B cell (primary cell): ENCODE data around the gene MYRIP. TPM values are rescaled to one million over a fixed set of nuclear protein-coding genes. Genes with fewer than 3 reads are reported as not detected.

Source experiments
- ATAC-seq: fragments of 200-7000 bp; cut with Tn5 transposase; one replicate; pipeline ENCODE4 v1.10.0; 2021; ENCODE audit warnings: low read depth, mild to moderate bottlenecking, moderate number of reproducible peaks, moderate library complexity
- CTCF ChIA-PET: fragments of 350-600 bp; sonication (Branson Sonifier 250); formaldehyde crosslinking; loops from one replicate; lab custom pipeline; 2021; ENCODE audit warnings: antibody characterized with exemption, inconsistent platforms; lab: Charles Lee
- POLR2A ChIA-PET: fragments of 350-600 bp; sonication (Branson Sonifier 250); formaldehyde crosslinking; loops from one replicate; lab custom pipeline; 2021; ENCODE audit warnings: antibody characterized with exemption; lab: Charles Lee
- DNase-seq: peaks from one replicate; pipeline ENCODE4 v3.0.0; 2013
- H2AFZ ChIP-seq: 2 replicates; pipeline ENCODE4 v1.6.1; 2012; ENCODE audit warnings: mild to moderate bottlenecking, low read depth, low read length; ENCODE audit not compliant: insufficient read depth, poor library complexity, severe bottlenecking
- H3K27ac ChIP-seq, 2 donors: 1 replicate in 1 of 2; 2 replicates in 1 of 2; pipeline ENCODE4 v1.5.1; 2012 to 2013; ENCODE audit warnings: low read length in 2 of 2, mild to moderate bottlenecking in 2 of 2, moderate library complexity in 1 of 2
- H3K27me3 ChIP-seq, 4 experiments: fragments of 200-600 bp in 1 of 4; sonication (generic) in 1 of 4; replicated peaks in 1 of 4; 1 replicate in 2 of 4; 2 replicates in 2 of 4; pipeline versions ENCODE4 v1.6.1 to v1.7.0; 2013 to 2016; ENCODE audit warnings: low read length in 3 of 4, mild to moderate bottlenecking in 2 of 4, mixed read lengths in 1 of 4, moderate library complexity in 1 of 4; ENCODE audit not compliant: insufficient read depth in 4 of 4, control insufficient read depth in 3 of 4; ENCODE audit errors: control extremely low read depth in 1 of 4
- H3K36me3 ChIP-seq, 2 experiments: replicated peaks in 1 of 2; 1 replicate in 1 of 2; 2 replicates in 1 of 2; pipeline versions ENCODE4 v1.6.1 to v1.7.1; 2013; ENCODE audit warnings: low read length in 1 of 2; ENCODE audit not compliant: insufficient read depth in 2 of 2, control insufficient read depth in 1 of 2; ENCODE audit errors: control extremely low read depth in 1 of 2, extremely low read depth in 1 of 2
- H3K4me1 ChIP-seq, 2 donors: fragments of 200-600 bp in 1 of 2; sonication (generic) in 1 of 2; 1 replicate in 1 of 2; 2 replicates in 1 of 2; pipeline versions ENCODE4 v1.5.1 to v1.6.1; 2013 to 2017; ENCODE audit warnings: low read length in 2 of 2; ENCODE audit not compliant: control insufficient read depth in 2 of 2, insufficient read depth in 2 of 2
- H3K4me2 ChIP-seq: replicated peaks from 2 replicates; pipeline ENCODE3; 2012; ENCODE audit warnings: mild to moderate bottlenecking, low read depth, low read length; ENCODE audit not compliant: poor library complexity, severe bottlenecking
- H3K4me3 ChIP-seq, 5 experiments: fragments of 200-600 bp in 1 of 5; sonication (generic) in 1 of 5; 1 replicate in 3 of 5; 2 replicates in 2 of 5; pipeline versions ENCODE4 v1.5.1 to v1.7.0; 2011 to 2016; ENCODE audit warnings: low read length in 4 of 5, mild to moderate bottlenecking in 4 of 5, low read depth in 2 of 5, control low read depth in 1 of 5, moderate library complexity in 1 of 5; ENCODE audit not compliant: insufficient read depth in 1 of 5; ENCODE audit errors: control extremely low read depth in 1 of 5, extremely low read depth in 1 of 5
- H3K79me2 ChIP-seq: fragments of 200-600 bp; sonication (generic); one replicate; pipeline ENCODE4 v1.6.0; 2016; ENCODE audit warnings: low read length; ENCODE audit not compliant: control insufficient read depth, insufficient read depth
- H3K9ac ChIP-seq: fragments of 200-600 bp; sonication (generic); 2 replicates; pipeline ENCODE4 v1.6.1; 2017; ENCODE audit warnings: mild to moderate bottlenecking, low read length, moderate library complexity
- H3K9me3 ChIP-seq, 3 donors: one replicate each; pipeline versions ENCODE4 v1.6.1 to v1.7.1; 2013; ENCODE audit warnings: low read length in 2 of 3; ENCODE audit not compliant: control insufficient read depth in 2 of 3, insufficient read depth in 1 of 3; ENCODE audit errors: control extremely low read depth in 1 of 3
- H4K20me1 ChIP-seq: 2 replicates; pipeline ENCODE4 v1.6.0; 2012; ENCODE audit warnings: mild to moderate bottlenecking, low read length; ENCODE audit not compliant: insufficient read depth, control insufficient read depth, poor library complexity, severe bottlenecking
- H3K27ac Mint-ChIP-seq: one replicate; pipeline ENCODE4 v1.8.0; 2021; ENCODE audit warnings: mixed read lengths
- H3K27me3 Mint-ChIP-seq: one replicate; pipeline ENCODE4 v1.8.0; 2021; ENCODE audit warnings: mixed read lengths
- H3K4me1 Mint-ChIP-seq: one replicate; pipeline ENCODE4 v1.8.0; 2021; ENCODE audit warnings: mixed read lengths
- H3K4me3 Mint-ChIP-seq: one replicate; pipeline ENCODE4 v1.8.0; 2021; ENCODE audit warnings: mixed read lengths
- H3K9me3 Mint-ChIP-seq: one replicate; pipeline ENCODE4 v1.8.0; 2022; ENCODE audit warnings: mixed read lengths; ENCODE audit not compliant: insufficient read depth
- CTCF ChIP-seq: fragments of 200-600 bp; IDR thresholded peaks from one replicate; pipeline ENCODE4 v1.8.0; 2022; ENCODE audit warnings: antibody characterized with exemption, mild to moderate bottlenecking
- EZH2 ChIP-seq: IDR thresholded peaks from 2 replicates; pipeline ENCODE4 v1.6.1; 2012; ENCODE audit warnings: borderline replicate concordance, low read depth, mild to moderate bottlenecking, moderate library complexity, low read length; ENCODE audit not compliant: insufficient read depth, poor library complexity, severe bottlenecking
- WGBS: methylation state at CpG from one replicate; pipeline ENCODE4 v1.1.5; 2013; ENCODE audit warnings: missing lambda C conversion rate; ENCODE audit not compliant: insufficient coverage; 5-methylcytosine and 5-hydroxymethylcytosine counted together
- intact Hi-C: fragments of 100-400 bp; cut with micrococcal nuclease; formaldehyde crosslinking; loops from one replicate; pipeline ENCODE4 v1.10.0; 2022
- polyA plus RNA-seq: library from polyadenylated mRNA; depleted of rRNA; stranded (reverse); fragments of >200 nt; gene quantifications from 2 replicates; pipeline ENCODE4 v1.2.3, GENCODE V29; 2012
- total RNA-seq, 2 donors: library from RNA; stranded (reverse); fragments of 120-200 nt in 1 of 2; gene quantifications; 1 replicate in 1 of 2; 2 replicates in 1 of 2; pipeline versions ENCODE4 v1.2.3 to v1.2.4, GENCODE V29; 2013 to 2022

MYRIP gene
- total and polyA plus RNA-seq, 2 donors (not counting 1 experiment from before 2014, with no cell fraction given), result 0.03 to 0.10 TPM

GRCh38 chr3:39980781-39981180 is 171.4 kb downstream of the MYRIP start:
- H3K27me3 ChIP-seq, result no peaks in the 10 kb centered on the region

GRCh38 chr3:39981547-39982184 is 172.3 kb downstream of the MYRIP start:
- no peak overlapping the region for H3K27ac Mint-ChIP-seq
- intact Hi-C loops, result no loop called here
- no peaks in the 10 kb centered on the region for H3K4me1 Mint-ChIP-seq
- no peak overlapping the region for H2AFZ ChIP-seq
- POLR2A ChIA-PET, result no interaction called here
- H3K79me2 ChIP-seq, result no peaks in the 10 kb centered on the region
- H3K4me3 ChIP-seq, result no peak overlapping the region
- no peaks in the 10 kb centered on the region for H3K27me3 Mint-ChIP-seq
- DNase-seq (no peak), ATAC-seq (no peak)
- H3K4me2 ChIP-seq, result no peak overlapping the region
- CTCF ChIA-PET, result no interaction called here
- H3K9me3 Mint-ChIP-seq, result no peaks in the 10 kb centered on the region
- H4K20me1 ChIP-seq, result no peaks in the 10 kb centered on the region
- no peak overlapping the region for H3K27ac ChIP-seq
- no peak overlapping the region for H3K4me3 Mint-ChIP-seq
- H3K27me3 ChIP-seq, result no peaks in the 10 kb centered on the region
- no peaks in the 10 kb centered on the region for H3K36me3 ChIP-seq
- WGBS, result no CpG with 5 or more reads among the region's 1 CpG
- no peaks in the 10 kb centered on the region for H3K9me3 ChIP-seq
- H3K4me1 ChIP-seq, result no peaks in the 10 kb centered on the region
- H3K9ac ChIP-seq, result no peak overlapping the region
- TF ChIP-seq EZH2, result no peak
- no peak for TF ChIP-seq CTCF

More at GRCh38 chr3:39980781-39981180, 171.4 kb downstream of the MYRIP start:
- Mint-ChIP-seq H3K9me3 (no peaks in the 10 kb centered on the region), H3K27ac (no peak overlapping the region), H3K27me3 (no peaks in the 10 kb centered on the region), H3K4me1 (no peaks in the 10 kb centered on the region), H3K4me3 (no peak overlapping the region)
- WGBS, result no CpG with 5 or more reads among the region's 3 CpGs
- Histone ChIP-seq H2AFZ (no peak overlapping the region), H3K79me2 (no peaks in the 10 kb centered on the region), H3K4me2 (no peak overlapping the region), H3K27ac (no peak overlapping the region), H3K4me3 (no peak overlapping the region), H4K20me1 (no peaks in the 10 kb centered on the region), H3K9ac (no peak overlapping the region), H3K9me3 (no peaks in the 10 kb centered on the region), H3K36me3 (no peaks in the 10 kb centered on the region), H3K4me1 (no peaks in the 10 kb centered on the region)
- POLR2A ChIA-PET, result no interaction called here
- no peak for ATAC-seq
- TF ChIP-seq EZH2 (no peak), CTCF (no peak)
- DNase-seq, result no peak
- intact Hi-C loops, result no loop called here
- CTCF ChIA-PET, result no interaction called here
